ENCODE results near the gene PCAT7. TPM values are rescaled to one million over a fixed set of nuclear protein-coding genes. Genes with fewer than 3 reads are reported as not detected.
"Not testable (repeated sequence)": the region's sequence is repeated elsewhere in the genome, so short reads cannot be mapped to it uniquely, and the experiment has no call there.

PCAT7 gene
- total and polyA plus RNA-seq, 10 of the 15 experiments (the other 5 are each of a cell fraction or from before 2014, with no cell fraction given): 0.04 TPM; not detected in 9

GRCh38 chr9:94560237-94560636, 5.4 kb downstream of the PCAT7 start (continued):
- TF ChIP-seq RELB (IDR thresholded peaks at IDR 0.05; ENCODE audit: low read depth): no peak
- TF ChIP-seq POLR2A (IDR thresholded peaks at IDR 0.05; ENCODE audit: low read depth, low read length): no peak

GRCh38 chr9:94563548-94563947, 8.7 kb downstream of the PCAT7 start:
- no peak for DNase-seq (ENCODE audit: low read depth, low spot score)
- no peak for TF ChIP-seq KDM1A (IDR thresholded peaks at IDR 0.05; ENCODE audit: borderline replicate concordance)
- 0 out of 6 replicates have a peak, but pooled peaks of 1 of the 3 experiments have one; percentile 19 for TF ChIP-seq CTCF (IDR thresholded peaks at IDR 0.05 in 2 of 3, conservative IDR thresholded peaks at IDR 0.05 in 1 of 3; ENCODE audit: control insufficient read depth in 2 of 3, extremely low read depth in 1 of 3, insufficient read depth in 1 of 3, low read depth in 3 of 3, low read length in 3 of 3)
- SMC1A ChIA-PET (ENCODE audit: uncharacterized antibody, unreplicated experiment): interaction anchor here (0.9 kb wide), 1 partner anchor 22 kb away, joined by 3 read pairs; no protein-coding TSS in a partner anchor
- no TSS peak for BruUV-seq (replicated peaks)
- WGBS (ENCODE audit: insufficient coverage, insufficient replicate concordance, low lambda C conversion rate, missing lambda C conversion rate): 20% methylated on average over 2 of the region's 2 CpGs
- POLR2A ChIA-PET: no interaction called here
- no peak for ATAC-seq
- Histone ChIP-seq H3K79me2 (ENCODE audit: control insufficient read depth, insufficient read depth, low read length) (no peaks in the 10 kb centered on the region), H3K4me1 (ENCODE audit: control insufficient read depth, insufficient read depth, low read length) (no peaks in the 10 kb centered on the region), H4K20me1 (ENCODE audit: control insufficient read depth, insufficient read depth) (no peaks in the 10 kb centered on the region), H3K27me3 (replicated peaks in 1 of 2; ENCODE audit: control insufficient read depth in 2 of 2, insufficient read depth in 2 of 2, low read length in 1 of 2) (peaks cover 0 to 4% of the 10 kb centered on the region in 2 experiments; a peak in 1 of 4 replicates), H3K4me3 (no peak overlapping the region), H3K36me3 (ENCODE audit: control insufficient read depth in 2 of 2, insufficient read depth in 2 of 2, low read length in 1 of 2) (no peaks in the 10 kb centered on the region), H2AFZ (ENCODE audit: control insufficient read depth, low read depth, low read length) (no peak overlapping the region), H3K9ac (ENCODE audit: control insufficient read depth, insufficient read depth, low read length) (no peak overlapping the region), H3K9me3 (replicated peaks; ENCODE audit: control insufficient read depth, insufficient read depth, low read length) (no peaks in the 10 kb centered on the region), H3K4me2 (ENCODE audit: control insufficient read depth, insufficient read depth) (no peak overlapping the region), H3K27ac (ENCODE audit: control insufficient read depth, insufficient read depth) (no peak overlapping the region)
- no peak for FAIRE-seq
- RAD21 ChIA-PET (ENCODE audit: unreplicated experiment): no interaction called here
- CTCF ChIA-PET: interaction anchor here (1.0 kb wide), 1 partner anchor 118 kb away, joined by 3 read pairs; no protein-coding TSS in a partner anchor
- intact Hi-C loops (cut with micrococcal nuclease; ENCODE audit: unreplicated experiment): no loop called here
- in situ Hi-C loops (cut with MboI): no loop called here

- H4K20me1 ChIP-seq (ENCODE audit: control insufficient read depth, insufficient read depth); BruUV-seq (replicated peaks); DNase-seq (ENCODE audit: low read depth, low spot score); H3K27ac ChIP-seq (ENCODE audit: control insufficient read depth, insufficient read depth); intact Hi-C loops (cut with micrococcal nuclease; ENCODE audit: unreplicated experiment); H3K4me2 ChIP-seq (ENCODE audit: control insufficient read depth, insufficient read depth); H3K9ac ChIP-seq (ENCODE audit: control insufficient read depth, insufficient read depth, low read length); H3K9me3 ChIP-seq (replicated peaks; ENCODE audit: control insufficient read depth, insufficient read depth, low read length); ATAC-seq; FAIRE-seq; H3K4me1 ChIP-seq (ENCODE audit: control insufficient read depth, insufficient read depth, low read length); SMC1A ChIA-PET (ENCODE audit: uncharacterized antibody, unreplicated experiment); in situ Hi-C loops (cut with MboI); H3K36me3 ChIP-seq (ENCODE audit: control insufficient read depth in 2 of 2, insufficient read depth in 2 of 2, low read length in 1 of 2); H2AFZ ChIP-seq (ENCODE audit: control insufficient read depth, low read depth, low read length); H3K27me3 ChIP-seq (replicated peaks in 1 of 2; ENCODE audit: control insufficient read depth in 2 of 2, insufficient read depth in 2 of 2, low read length in 1 of 2); H3K79me2 ChIP-seq (ENCODE audit: control insufficient read depth, insufficient read depth, low read length); RAD21 ChIA-PET (ENCODE audit: unreplicated experiment); H3K4me3 ChIP-seq: not testable (repeated sequence)
- 40% methylated on average over 3 of the region's 3 CpGs for whole genome bisulfite sequencing (ENCODE audit: insufficient coverage, insufficient replicate concordance, low lambda C conversion rate, missing lambda C conversion rate)
- POLR2A ChIA-PET: interaction anchor here (0.6 kb wide), 1 partner anchor 216 kb away, joined by 4 read pairs; no protein-coding TSS in a partner anchor
- CTCF ChIA-PET: interaction anchor here (0.8 kb wide), 1 partner anchor 23 kb away, joined by 3 read pairs; no protein-coding TSS in a partner anchor
These were observed 9.4 kb downstream of the PCAT7 start for GRCh38 chr9:94564279-94564678.

Measured in GM12878 (cell line).